RPMI7951 (cell line): ENCODE data around the gene KCNMA1. TPM values are rescaled to one million over a fixed set of nuclear protein-coding genes. Genes with fewer than 3 reads are reported as not detected.

ENCODE experiments used
- DNase-seq: peaks from one replicate; pipeline ENCODE4 v3.0.0-alpha.2; 2012; ENCODE audit warnings: low read depth
- total RNA-seq: library from RNA; depleted of rRNA; stranded (reverse); fragments of >200 nt; shearing (Covaris generic); gene quantifications from 2 replicates; pipeline ENCODE4 v1.2.3, GENCODE V29; 2014

The KCNMA1 gene
- total RNA-seq, 1 experiment from 2014 or later = 47.7 TPM

GRCh38 chr10:77162697-77163096 is 474.9 kb downstream of the KCNMA1 start:
- peak; percentile 61 for DNase-seq

- DNase-seq = peak; percentile 93
Observed at GRCh38 chr10:77160679-77161078, 476.9 kb downstream of the KCNMA1 start.

DNA sequence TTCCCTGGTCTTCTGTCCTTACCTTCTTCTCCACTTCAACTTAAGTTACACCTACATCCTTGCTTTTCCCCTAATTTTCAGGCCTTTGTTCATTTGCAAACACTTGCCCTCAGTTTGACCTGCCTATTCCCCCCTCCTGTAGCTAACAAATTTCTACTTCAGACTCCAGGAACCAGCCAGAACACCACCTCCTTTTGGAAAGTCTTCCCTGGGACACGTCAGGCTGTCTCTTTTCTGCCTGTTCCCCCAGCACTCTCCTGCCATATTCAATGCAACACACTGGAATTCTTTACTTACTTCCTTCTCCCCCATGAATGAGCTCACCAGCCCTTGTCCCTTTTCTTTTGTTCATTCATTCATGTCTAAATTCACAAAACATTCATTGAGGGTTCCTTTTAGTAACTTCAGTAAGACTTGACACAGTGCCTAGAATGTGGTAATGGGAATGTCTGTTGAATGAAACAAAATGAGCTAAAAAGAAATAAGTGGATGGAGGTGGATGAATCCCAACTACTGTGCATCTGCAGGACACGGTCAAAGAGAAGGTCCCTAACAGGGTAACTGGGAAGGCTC is 478.0 kb downstream of the KCNMA1 start:
- peak; percentile 72 for DNase-seq

GRCh38 chr10:77158666-77159065 is 478.9 kb downstream of the KCNMA1 start:
- no peak for DNase-seq

DNA sequence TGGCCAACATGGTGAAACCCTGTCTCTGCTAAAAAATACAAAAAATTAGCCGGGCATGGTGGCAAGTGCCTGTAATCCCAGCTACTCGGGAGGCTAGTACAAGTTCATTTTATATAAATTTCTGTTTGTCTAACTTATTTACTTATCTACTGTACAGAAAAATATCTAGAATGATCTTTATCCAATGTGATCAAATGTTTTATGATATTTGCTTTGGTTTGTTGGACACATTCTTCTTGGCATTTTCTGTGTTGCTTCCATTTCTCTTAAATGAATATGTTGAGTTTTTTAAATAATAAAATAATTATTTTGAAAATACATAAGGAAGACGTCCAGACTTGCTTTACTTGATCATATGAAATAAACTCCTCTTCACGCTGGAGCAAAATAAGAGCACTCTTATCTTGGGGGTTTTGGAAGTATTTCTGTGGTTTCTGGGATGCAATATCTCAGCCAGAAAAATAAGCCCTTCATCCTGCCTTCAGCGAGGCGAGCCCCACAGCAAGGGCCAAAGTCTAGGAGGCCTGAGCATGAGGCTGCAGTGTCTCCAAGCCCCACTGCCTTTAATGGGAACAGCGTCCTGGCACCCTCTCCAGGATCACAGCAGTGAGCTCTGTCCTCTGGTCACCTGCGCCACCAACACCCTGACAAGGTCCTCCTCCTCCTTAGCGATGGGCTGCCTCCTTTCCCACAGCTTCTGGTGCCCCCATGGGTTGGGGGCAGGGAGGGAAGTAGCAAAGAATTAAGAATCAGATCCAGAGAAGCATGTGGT is 480.2 kb downstream of the KCNMA1 start:
- peak; percentile 51 for DNase-seq

GRCh38 chr10:77156406-77156879 is 481.2 kb downstream of the KCNMA1 start:
- DNase-seq = peak; percentile 82

DNA sequence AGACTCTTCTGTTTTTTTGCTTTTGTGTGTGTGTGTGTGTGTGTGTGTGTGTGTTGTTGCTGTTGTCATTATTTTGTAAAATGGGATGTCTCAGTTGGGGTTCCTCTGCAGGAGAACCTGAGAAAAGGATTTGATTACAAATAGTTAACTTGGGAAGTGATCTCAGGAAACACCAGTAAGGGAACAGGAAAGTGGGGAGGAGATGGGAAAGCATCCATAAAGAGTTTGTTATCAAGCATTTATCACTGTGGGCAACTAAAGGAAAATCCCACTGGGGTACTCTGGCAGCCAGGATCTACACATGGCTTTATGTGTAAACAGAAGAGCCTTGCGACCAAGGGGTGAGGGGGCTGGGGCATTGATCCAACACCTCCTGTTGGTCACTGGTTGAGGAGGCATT is 485.4 kb downstream of the KCNMA1 start:
- no peak for DNase-seq

GRCh38 chr10:77151408-77151807 is 486.2 kb downstream of the KCNMA1 start:
- DNase-seq = no peak

GRCh38 chr10:77149706-77150105 is 487.9 kb downstream of the KCNMA1 start:
- DNase-seq = no peak

DNA sequence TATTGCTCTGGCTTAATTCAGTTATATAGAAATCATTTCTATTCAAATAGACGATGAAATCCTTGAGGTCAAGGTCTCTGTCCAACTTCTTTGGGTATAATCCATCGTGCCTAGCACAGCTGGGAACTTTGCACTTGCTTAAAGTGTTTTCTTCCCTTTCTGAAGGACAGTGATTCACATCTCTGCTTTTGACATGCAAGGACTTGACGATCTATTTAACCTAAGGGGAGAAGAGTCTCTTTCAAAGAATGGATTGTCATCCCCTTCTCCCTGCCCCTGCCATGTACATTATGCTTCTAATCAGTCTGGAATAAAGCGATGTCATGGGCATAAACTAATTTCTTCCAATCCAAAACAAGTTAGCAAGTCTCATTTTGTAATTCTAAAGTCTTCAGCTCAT is 488.6 kb downstream of the KCNMA1 start:
- DNase-seq = no peak

GRCh38 chr10:77147871-77148270 is 489.7 kb downstream of the KCNMA1 start:
- DNase-seq = no peak

DNA sequence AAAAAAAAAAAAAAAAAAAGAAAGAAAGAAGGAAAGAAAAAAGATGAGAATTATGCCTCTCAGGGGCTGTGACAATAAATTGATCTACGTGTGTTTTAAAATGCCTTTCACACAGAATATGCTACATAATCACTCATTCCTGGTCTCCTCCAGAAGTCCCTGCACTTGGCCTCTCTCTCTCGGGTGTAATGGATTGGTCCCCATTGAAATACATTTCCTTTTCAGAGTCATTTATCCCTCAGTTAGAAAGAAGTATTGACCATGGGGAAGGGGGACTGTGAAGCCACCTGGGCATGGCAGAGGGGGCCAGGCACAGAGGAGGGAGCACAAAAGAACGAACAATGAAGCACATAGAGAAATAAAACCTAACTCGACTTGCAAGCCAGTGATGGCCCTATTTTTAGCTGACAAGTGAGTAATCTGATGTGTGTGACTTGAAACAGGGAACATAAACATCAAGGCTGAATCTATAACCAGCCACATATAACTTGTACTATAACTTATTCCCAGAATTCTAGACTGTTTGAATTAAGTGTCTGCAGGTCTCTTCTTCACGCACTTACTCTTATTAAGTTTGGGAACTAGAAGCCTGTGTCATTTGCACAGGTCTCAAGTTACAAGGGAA is 490.8 kb downstream of the KCNMA1 start:
- DNase-seq = no peak

GRCh38 chr10:77144656-77145055 is 493.0 kb downstream of the KCNMA1 start:
- no peak for DNase-seq

DNA sequence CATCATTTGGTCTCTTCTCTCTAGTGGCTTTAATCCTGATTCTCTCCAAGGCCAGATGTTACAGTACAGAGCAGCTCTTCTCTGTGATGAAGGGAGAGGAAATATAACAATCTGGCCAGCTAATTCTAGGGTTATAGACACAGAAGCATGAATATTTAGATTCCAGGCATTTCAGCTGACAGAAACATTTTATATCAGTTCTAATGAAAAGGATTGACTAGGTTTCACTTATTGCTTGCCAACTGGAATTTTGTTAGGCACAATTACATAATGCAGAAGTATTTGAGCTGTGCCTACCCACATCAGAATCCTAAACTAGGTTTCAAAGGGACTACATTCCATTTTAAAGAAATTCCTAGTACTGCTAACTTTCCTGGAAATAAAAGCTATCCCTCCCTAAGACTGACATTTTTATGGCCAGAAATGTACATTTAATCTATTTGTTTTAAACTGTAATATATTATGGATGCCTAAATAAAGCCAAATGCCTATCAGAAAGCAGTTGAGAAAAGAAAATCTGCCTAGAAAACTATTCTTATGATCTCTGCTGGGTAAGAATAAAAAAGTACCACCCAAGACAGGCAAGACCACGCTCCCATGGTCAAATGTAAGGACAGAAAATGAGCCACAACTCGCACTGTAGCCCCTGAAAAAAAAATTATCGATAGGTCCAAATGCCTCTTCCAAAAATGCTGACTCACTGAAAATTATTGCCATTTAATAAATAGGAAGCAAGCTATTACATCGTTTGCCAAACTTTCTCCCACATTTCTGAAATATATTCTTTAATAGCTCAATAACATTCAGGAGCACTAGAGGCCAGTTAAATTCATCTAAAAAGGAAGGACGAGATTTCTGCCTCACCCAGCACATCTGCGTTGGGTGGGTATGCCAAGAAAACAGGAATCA is 498.1 kb downstream of the KCNMA1 start:
- no peak for DNase-seq

GRCh38 chr10:77138541-77138940 is 499.1 kb downstream of the KCNMA1 start:
- DNase-seq = no peak

- DNase-seq = no peak
Observed at GRCh38 chr10:77135555-77135954, 502.1 kb downstream of the KCNMA1 start.

DNA sequence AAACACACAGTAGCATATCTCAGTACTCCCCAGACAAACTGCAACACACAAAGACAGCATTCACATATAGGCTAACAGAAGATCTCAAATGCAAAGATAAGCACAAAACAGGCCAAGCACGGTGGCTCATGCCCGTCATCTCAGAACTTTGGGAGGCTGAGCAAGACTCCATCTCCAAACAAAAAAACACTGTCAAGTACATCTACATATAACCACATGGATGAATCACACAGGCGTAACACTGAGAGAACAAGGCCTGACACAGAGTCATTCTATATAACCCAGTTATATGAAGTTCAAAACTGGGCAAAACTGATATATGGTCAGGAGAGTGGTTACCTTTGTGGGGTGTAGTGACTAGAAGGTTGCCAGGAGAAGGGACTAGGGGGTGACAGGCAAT is 506.4 kb downstream of the KCNMA1 start:
- DNase-seq = peak; percentile 66

GRCh38 chr10:77127243-77127642 is 510.4 kb downstream of the KCNMA1 start:
- DNase-seq = no peak

DNA sequence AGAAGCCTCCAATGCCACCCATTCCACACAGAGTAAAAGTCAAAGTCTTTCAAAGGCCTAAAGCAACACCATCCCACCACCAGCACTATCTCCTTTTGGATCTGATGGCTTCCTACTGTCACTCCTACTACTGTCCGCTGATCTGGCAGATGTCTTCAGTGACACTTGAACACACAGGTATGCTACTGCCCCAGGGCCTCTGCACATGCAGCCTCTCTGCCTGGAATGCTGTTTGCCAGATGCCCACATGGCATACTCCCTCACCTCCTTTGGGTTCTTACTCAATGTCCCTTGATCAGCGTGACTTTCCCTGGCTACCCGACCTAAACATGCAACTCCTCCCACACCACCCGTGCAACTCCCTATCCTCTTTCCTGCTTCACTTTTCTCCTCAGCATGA is 512.4 kb downstream of the KCNMA1 start:
- DNase-seq = no peak

- no peak for DNase-seq
Observed at GRCh38 chr10:77123330-77123729, 514.3 kb downstream of the KCNMA1 start.

- DNase-seq = no peak
Observed at GRCh38 chr10:77121829-77122228, 515.8 kb downstream of the KCNMA1 start.
